MM.1S (cell line): ENCODE results near the gene SMIM38.

Experiments used
- DNase-seq: peaks from one replicate; pipeline ENCODE4 v3.0.0-alpha.2; 2015
- H2AFZ ChIP-seq: fragments of 300-600 bp; sonication (generic); 2 replicates; pipeline ENCODE4 v1.6.0; 2016; ENCODE audit warnings: antibody characterized with exemption, low read length
- H3F3A ChIP-seq: fragments of 300-600 bp; sonication (generic); 2 replicates; pipeline ENCODE4 v1.6.1; 2016; ENCODE audit warnings: mild to moderate bottlenecking, antibody characterized with exemption, low read length, moderate library complexity, mixed read lengths; ENCODE audit not compliant: insufficient read depth
- H3K27ac ChIP-seq: fragments of 300-600 bp; sonication (generic); 2 replicates; pipeline ENCODE4 v1.5.1; 2016; ENCODE audit warnings: mild to moderate bottlenecking, low read length
- H3K27me3 ChIP-seq: fragments of 300-600 bp; sonication (generic); replicated peaks from 2 replicates; pipeline ENCODE4 v1.6.0; 2016; ENCODE audit warnings: low read length; ENCODE audit not compliant: insufficient read depth
- H3K36me3 ChIP-seq: fragments of 300-600 bp; sonication (generic); replicated peaks from 2 replicates; pipeline ENCODE4 v1.6.1; 2016; ENCODE audit warnings: mild to moderate bottlenecking, low read length, mixed read lengths; ENCODE audit not compliant: insufficient read depth
- H3K4me1 ChIP-seq: fragments of 300-600 bp; sonication (generic); 2 replicates; pipeline ENCODE4 v1.6.1; 2016; ENCODE audit warnings: low read length, mixed read lengths
- H3K4me2 ChIP-seq: fragments of 300-600 bp; sonication (generic); 2 replicates; pipeline ENCODE4 v1.6.0; 2016; ENCODE audit warnings: low read depth, low read length
- H3K4me3 ChIP-seq: fragments of 300-600 bp; sonication (generic); 2 replicates; pipeline ENCODE4 v1.5.1; 2016; ENCODE audit warnings: low read length, mixed read lengths
- H3K79me2 ChIP-seq: fragments of 300-600 bp; sonication (generic); 2 replicates; pipeline ENCODE4 v1.6.1; 2016; ENCODE audit warnings: mixed run types, low read length, mixed read lengths
- H3K9ac ChIP-seq: fragments of 300-600 bp; sonication (generic); 2 replicates; pipeline ENCODE4 v1.6.1; 2016; ENCODE audit warnings: low read length, mixed read lengths
- H3K9me2 ChIP-seq: fragments of 300-600 bp; sonication (generic); replicated peaks from 2 replicates; pipeline ENCODE4 v1.6.1; 2016; ENCODE audit warnings: mild to moderate bottlenecking, low read length, mixed read lengths; ENCODE audit not compliant: insufficient read depth
- H3K9me3 ChIP-seq: fragments of 300-600 bp; sonication (generic); replicated peaks from 2 replicates; pipeline ENCODE4 v1.6.1; 2016; ENCODE audit warnings: mild to moderate bottlenecking, low read length, mixed read lengths; ENCODE audit not compliant: insufficient read depth
- H4K20me1 ChIP-seq: fragments of 300-600 bp; sonication (generic); 2 replicates; pipeline ENCODE4 v1.6.1; 2016; ENCODE audit warnings: mild to moderate bottlenecking, low read length, moderate library complexity, mixed read lengths; ENCODE audit not compliant: insufficient read depth
- EZH2 ChIP-seq: fragments of 300-600 bp; sonication (generic); optimal IDR thresholded peaks from 2 replicates; pipeline ENCODE3; 2017; ENCODE audit warnings: low read depth, mild to moderate bottlenecking, antibody characterized with exemption, low read length, mixed read lengths
- EZH2phosphoT487 ChIP-seq: fragments of 300-600 bp; sonication (generic); IDR thresholded peaks from 2 replicates; pipeline ENCODE4 v1.6.1; 2018; ENCODE audit warnings: antibody characterized with exemption, low read length
- TF ChIP-seq, protein P1 (sequence below): fragments of 300-600 bp; sonication (generic); IDR thresholded peaks from 2 replicates; pipeline ENCODE4 v1.5.1; 2016; ENCODE audit warnings: antibody characterized with exemption, low read length, mixed read lengths

SMIM38 gene

DNA sequence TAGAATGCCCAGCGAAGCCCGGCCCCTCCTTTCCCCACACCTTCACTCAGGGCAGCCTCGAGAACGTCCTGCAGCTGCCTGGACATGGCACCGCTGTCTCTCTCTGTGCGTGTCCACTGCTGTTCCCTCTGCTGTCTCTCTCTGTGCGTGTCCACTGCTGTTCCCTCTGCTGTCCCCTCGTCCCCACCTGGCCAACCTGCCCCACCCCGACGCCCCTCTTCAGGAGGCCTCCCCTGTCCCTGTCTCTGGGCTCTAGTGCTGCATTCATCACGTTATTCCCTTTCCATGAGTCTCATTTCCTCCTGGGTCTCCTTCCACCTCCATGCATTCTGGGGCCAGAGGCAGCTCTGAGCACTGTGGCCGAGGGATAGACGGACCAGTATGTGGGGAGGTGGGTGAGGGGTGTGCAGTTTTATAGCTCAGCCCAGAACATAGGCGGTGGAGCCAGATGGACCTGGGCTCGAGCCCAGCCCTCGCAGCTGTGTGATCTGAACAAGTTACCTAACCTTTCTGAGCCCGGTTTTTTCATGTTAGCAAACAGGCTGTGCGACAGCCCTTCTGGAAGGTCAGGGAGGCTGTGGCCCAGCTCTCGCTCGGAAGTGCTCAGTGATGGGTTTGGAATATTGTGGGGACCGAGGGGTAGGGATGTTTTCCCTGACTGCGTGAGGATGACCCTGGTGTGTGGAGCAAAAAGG, 41.9 kb upstream of the SMIM38 start:
- peaks cover 78% of the 10 kb centered on the region for H3K27me3 ChIP-seq
- no peak overlapping the region for H3K4me2 ChIP-seq
- H3F3A ChIP-seq: no peaks in the 10 kb centered on the region
- TF ChIP-seq EZH2phosphoT487 (no peak), EZH2 (no peak)
- TF ChIP-seq, protein P1, sequence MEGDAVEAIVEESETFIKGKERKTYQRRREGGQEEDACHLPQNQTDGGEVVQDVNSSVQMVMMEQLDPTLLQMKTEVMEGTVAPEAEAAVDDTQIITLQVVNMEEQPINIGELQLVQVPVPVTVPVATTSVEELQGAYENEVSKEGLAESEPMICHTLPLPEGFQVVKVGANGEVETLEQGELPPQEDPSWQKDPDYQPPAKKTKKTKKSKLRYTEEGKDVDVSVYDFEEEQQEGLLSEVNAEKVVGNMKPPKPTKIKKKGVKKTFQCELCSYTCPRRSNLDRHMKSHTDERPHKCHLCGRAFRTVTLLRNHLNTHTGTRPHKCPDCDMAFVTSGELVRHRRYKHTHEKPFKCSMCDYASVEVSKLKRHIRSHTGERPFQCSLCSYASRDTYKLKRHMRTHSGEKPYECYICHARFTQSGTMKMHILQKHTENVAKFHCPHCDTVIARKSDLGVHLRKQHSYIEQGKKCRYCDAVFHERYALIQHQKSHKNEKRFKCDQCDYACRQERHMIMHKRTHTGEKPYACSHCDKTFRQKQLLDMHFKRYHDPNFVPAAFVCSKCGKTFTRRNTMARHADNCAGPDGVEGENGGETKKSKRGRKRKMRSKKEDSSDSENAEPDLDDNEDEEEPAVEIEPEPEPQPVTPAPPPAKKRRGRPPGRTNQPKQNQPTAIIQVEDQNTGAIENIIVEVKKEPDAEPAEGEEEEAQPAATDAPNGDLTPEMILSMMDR: no peak
- no peaks in the 10 kb centered on the region for H3K36me3 ChIP-seq
- no peak overlapping the region for H3K9ac ChIP-seq
- H3K27ac ChIP-seq: no peak overlapping the region
- no peak for DNase-seq
- no peaks in the 10 kb centered on the region for H3K9me3 ChIP-seq
- no peak overlapping the region for H2AFZ ChIP-seq
- H4K20me1 ChIP-seq: no peaks in the 10 kb centered on the region
- no peak overlapping the region for H3K4me3 ChIP-seq
- H3K79me2 ChIP-seq: no peaks in the 10 kb centered on the region
- H3K9me2 ChIP-seq: no peaks in the 10 kb centered on the region
- no peaks in the 10 kb centered on the region for H3K4me1 ChIP-seq

DNA sequence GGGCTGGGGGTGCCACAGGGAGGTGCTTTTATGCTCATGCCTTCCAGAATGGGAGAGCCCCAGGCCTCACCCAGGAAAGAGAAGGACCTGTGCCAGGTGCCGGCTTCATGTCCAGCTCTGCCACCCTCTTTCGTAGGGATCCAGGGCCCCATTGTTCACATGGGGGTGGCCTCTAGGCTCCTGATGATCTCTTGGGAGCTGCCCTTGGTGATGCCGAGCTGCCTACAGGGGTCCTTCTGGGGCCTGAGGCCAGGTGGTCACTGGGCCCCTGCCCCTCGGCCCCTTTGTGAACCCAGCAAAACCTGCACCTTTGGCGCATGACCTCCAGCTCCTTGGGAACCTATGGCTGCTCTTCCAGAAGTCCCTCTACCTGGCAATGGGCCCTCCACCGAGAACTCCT, 41.4 kb upstream of the SMIM38 start:
- Histone ChIP-seq H3K27me3 (peaks cover 77% of the 10 kb centered on the region), H3K27ac (no peak overlapping the region), H3K4me3 (no peak overlapping the region)

DNA sequence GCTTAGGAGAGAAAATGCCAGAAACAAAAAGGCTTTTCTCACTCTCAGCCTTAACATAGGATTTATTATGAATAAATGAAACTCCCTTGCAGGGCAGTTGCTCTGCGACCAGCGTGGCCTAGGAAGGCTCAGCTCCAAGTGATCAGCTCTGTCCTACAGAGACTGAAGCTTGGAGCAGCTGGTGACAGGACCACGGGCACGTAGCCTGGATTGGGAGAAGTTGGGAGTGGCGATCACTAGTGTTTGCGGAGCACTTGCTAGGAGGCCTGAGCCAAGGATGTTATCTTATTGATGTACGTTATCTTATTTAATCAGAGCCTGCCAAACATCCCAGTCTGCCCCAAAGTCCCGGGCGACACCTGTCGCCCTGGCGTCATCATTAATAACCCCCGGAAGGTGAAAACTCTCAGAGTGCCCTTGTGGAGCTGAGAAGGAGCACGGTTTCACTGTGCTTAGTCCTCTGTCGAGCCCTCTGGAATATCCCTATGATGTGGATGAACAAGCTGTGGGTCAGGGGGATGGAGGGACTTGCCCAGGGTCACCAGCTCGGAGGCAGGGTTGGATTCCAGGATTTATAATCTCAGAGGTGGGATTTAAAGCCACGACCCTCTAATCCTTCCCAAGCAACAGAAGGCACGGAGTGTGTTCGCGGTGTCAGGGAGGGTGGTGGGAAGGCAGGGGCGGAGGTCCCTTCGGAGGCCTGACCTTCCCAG, 40.8 kb upstream of the SMIM38 start:
- Histone ChIP-seq H3K9ac (no peak overlapping the region), H2AFZ (no peak overlapping the region), H3F3A (no peaks in the 10 kb centered on the region), H3K79me2 (no peaks in the 10 kb centered on the region), H3K9me2 (no peaks in the 10 kb centered on the region), H3K36me3 (no peaks in the 10 kb centered on the region), H3K4me3 (no peak overlapping the region), H3K4me1 (no peaks in the 10 kb centered on the region), H3K4me2 (no peak overlapping the region), H4K20me1 (no peaks in the 10 kb centered on the region), H3K27ac (no peak overlapping the region), H3K9me3 (no peaks in the 10 kb centered on the region), H3K27me3 (peaks cover 76% of the 10 kb centered on the region)
- DNase-seq: no peak
- TF ChIP-seq EZH2phosphoT487 (no peak), EZH2 (no peak)
- TF ChIP-seq, protein P1: no peak

More for the DNA sequence above, 41.4 kb upstream of the SMIM38 start:
- Histone ChIP-seq H4K20me1 (no peaks in the 10 kb centered on the region), H2AFZ (no peak overlapping the region), H3K9ac (no peak overlapping the region), H3K79me2 (no peaks in the 10 kb centered on the region), H3K9me3 (no peaks in the 10 kb centered on the region), H3K4me1 (no peaks in the 10 kb centered on the region), H3K36me3 (no peaks in the 10 kb centered on the region), H3K4me2 (no peak overlapping the region), H3K9me2 (no peaks in the 10 kb centered on the region), H3F3A (no peaks in the 10 kb centered on the region)
- no peak for DNase-seq
- TF ChIP-seq, protein P1: no peak
- TF ChIP-seq EZH2phosphoT487 (no peak), EZH2 (no peak)
